ENCODE results near the gene CXCL5.

DNA sequence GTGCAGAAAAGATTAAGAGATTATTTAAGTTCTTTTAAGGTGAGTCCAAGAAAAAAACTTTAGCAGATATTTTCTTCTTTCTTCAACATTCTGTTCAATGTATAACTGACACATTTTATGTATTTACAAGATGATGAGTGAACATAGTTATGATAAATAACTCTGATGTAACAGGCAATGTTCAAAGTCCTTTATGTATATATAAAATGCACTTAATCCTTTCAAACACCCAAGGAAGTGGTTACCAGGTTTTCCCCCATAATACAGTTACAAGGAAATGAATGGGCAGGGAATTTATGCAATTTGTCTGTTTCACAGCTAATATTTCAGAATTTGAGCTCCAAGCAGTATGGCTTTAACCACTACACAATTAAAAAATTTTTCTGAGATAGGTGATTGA lies 31.8 kb upstream of the CXCL5 start:
- no peak for TF ChIP-seq POLR2A (IDR thresholded peaks at IDR 0.05; ENCODE audit: low read length)
- TF ChIP-seq GATA1 (IDR thresholded peaks at IDR 0.05; ENCODE audit: low read depth, low read length) = no peak

All from erythroblast (primary cell).